ENCODE measurements around the gene SFT2D2.

The SFT2D2 gene

GRCh38 chr1:168301664-168302320 lies 76.0 kb downstream of the SFT2D2 start:
- no peak for DNase-seq (ENCODE audit: insufficient read length, low spot score)
- FAIRE-seq: no peak

Data from GM19239 (cell line).